IMR-90 (cell line): ENCODE data around the gene C3orf18.
A peak's percentile ranks its signal among the peaks of the same experiment; 100 is the strongest.

Experiments
- CHD1 ChIP-seq: IDR thresholded peaks from 2 replicates; pipeline ENCODE4 v1.6.1; 2012; ENCODE audit warnings: low read depth, low read length, improper control_type of control experiment
- CTCF ChIP-seq: conservative IDR thresholded peaks from 2 replicates; pipeline ENCODE4 v1.5.1; 2012; ENCODE audit warnings: mild to moderate bottlenecking, low read depth, low read length, improper control_type of control experiment
- POLR2A ChIP-seq: IDR thresholded peaks from 2 replicates; pipeline ENCODE4 v1.6.1; 2012; ENCODE audit warnings: mild to moderate bottlenecking, low read depth, low read length

- TF ChIP-seq CTCF (peak; percentile 93), CHD1 (no peak), POLR2A (no peak)
Measured at GRCh38 chr3:50572158-50572557, 4.6 kb upstream of the C3orf18 start.
